Measurements from ENCODE around the gene LCORL. TPM values are rescaled to one million over a fixed set of nuclear protein-coding genes. Genes with fewer than 3 reads are reported as not detected.

LCORL gene
- 5.9 and 12.1 TPM in 2 replicates for total RNA-seq

GRCh38 chr4:18021720-18022571 lies at the start of gene LCORL:
Gene LCORL (minus strand): TSS chr4:18021755. CDS start chr4:18021751, 4 bp downstream.

GRCh38 chr4:17810260-17811077 lies 211.1 kb downstream of the LCORL start, which contains the start of the genes DCAF16 and NCAPG:
Gene DCAF16 (minus strand): TSS chr4:17810757. CDS start chr4:17804141, 6,616 bp downstream.
Gene NCAPG (plus strand): TSS chr4:17810979. CDS start chr4:17811078, 99 bp downstream.

Other genes with a start within 250 kb of the LCORL start
- not detected in 2 replicates for gene FAM184B, start 240.1 kb downstream of the LCORL start, total RNA-seq
- gene DCAF16, start 211.0 kb downstream of the LCORL start, total RNA-seq = 22.1 and 25.8 TPM in 2 replicates
- 2.1 and 2.3 TPM in 2 replicates for gene NCAPG, start 210.8 kb downstream of the LCORL start, total RNA-seq

Measured in cardiac ventricle fibroblast (primary cell).